B cell (primary cell): Measurements from ENCODE around the gene MYO9B. TPM values are rescaled to one million over a fixed set of nuclear protein-coding genes. Genes with fewer than 3 reads are reported as not detected.

Experiments used
- ATAC-seq: fragments of 200-7000 bp; cut with Tn5 transposase; one replicate; pipeline ENCODE4 v1.10.0; 2021; ENCODE audit warnings: low read depth, mild to moderate bottlenecking, moderate number of reproducible peaks, moderate library complexity
- CTCF ChIA-PET: fragments of 350-600 bp; sonication (Branson Sonifier 250); formaldehyde crosslinking; loops from one replicate; lab custom pipeline; 2021; ENCODE audit warnings: antibody characterized with exemption, inconsistent platforms; lab: Charles Lee
- POLR2A ChIA-PET: fragments of 350-600 bp; sonication (Branson Sonifier 250); formaldehyde crosslinking; loops from one replicate; lab custom pipeline; 2021; ENCODE audit warnings: antibody characterized with exemption; lab: Charles Lee
- DNase-seq: peaks from one replicate; pipeline ENCODE4 v3.0.0; 2013
- H2AFZ ChIP-seq: 2 replicates; pipeline ENCODE4 v1.6.1; 2012; ENCODE audit warnings: mild to moderate bottlenecking, low read depth, low read length; ENCODE audit not compliant: insufficient read depth, poor library complexity, severe bottlenecking
- H3K27ac ChIP-seq, 2 donors: 1 replicate in 1 of 2; 2 replicates in 1 of 2; pipeline ENCODE4 v1.5.1; 2012 to 2013; ENCODE audit warnings: low read length in 2 of 2, mild to moderate bottlenecking in 2 of 2, moderate library complexity in 1 of 2
- H3K27me3 ChIP-seq, 4 experiments: fragments of 200-600 bp in 1 of 4; sonication (generic) in 1 of 4; replicated peaks in 1 of 4; 1 replicate in 2 of 4; 2 replicates in 2 of 4; pipeline versions ENCODE4 v1.6.1 to v1.7.0; 2013 to 2016; ENCODE audit warnings: low read length in 3 of 4, mild to moderate bottlenecking in 2 of 4, mixed read lengths in 1 of 4, moderate library complexity in 1 of 4; ENCODE audit not compliant: insufficient read depth in 4 of 4, control insufficient read depth in 3 of 4; ENCODE audit errors: control extremely low read depth in 1 of 4
- H3K36me3 ChIP-seq, 2 experiments: replicated peaks in 1 of 2; 1 replicate in 1 of 2; 2 replicates in 1 of 2; pipeline versions ENCODE4 v1.6.1 to v1.7.1; 2013; ENCODE audit warnings: low read length in 1 of 2; ENCODE audit not compliant: insufficient read depth in 2 of 2, control insufficient read depth in 1 of 2; ENCODE audit errors: control extremely low read depth in 1 of 2, extremely low read depth in 1 of 2
- H3K4me1 ChIP-seq, 2 donors: fragments of 200-600 bp in 1 of 2; sonication (generic) in 1 of 2; 1 replicate in 1 of 2; 2 replicates in 1 of 2; pipeline versions ENCODE4 v1.5.1 to v1.6.1; 2013 to 2017; ENCODE audit warnings: low read length in 2 of 2; ENCODE audit not compliant: control insufficient read depth in 2 of 2, insufficient read depth in 2 of 2
- H3K4me2 ChIP-seq: replicated peaks from 2 replicates; pipeline ENCODE3; 2012; ENCODE audit warnings: mild to moderate bottlenecking, low read depth, low read length; ENCODE audit not compliant: poor library complexity, severe bottlenecking
- H3K4me3 ChIP-seq, 5 experiments: fragments of 200-600 bp in 1 of 5; sonication (generic) in 1 of 5; 1 replicate in 3 of 5; 2 replicates in 2 of 5; pipeline versions ENCODE4 v1.5.1 to v1.7.0; 2011 to 2016; ENCODE audit warnings: low read length in 4 of 5, mild to moderate bottlenecking in 4 of 5, low read depth in 2 of 5, control low read depth in 1 of 5, moderate library complexity in 1 of 5; ENCODE audit not compliant: insufficient read depth in 1 of 5; ENCODE audit errors: control extremely low read depth in 1 of 5, extremely low read depth in 1 of 5
- H3K79me2 ChIP-seq: fragments of 200-600 bp; sonication (generic); one replicate; pipeline ENCODE4 v1.6.0; 2016; ENCODE audit warnings: low read length; ENCODE audit not compliant: control insufficient read depth, insufficient read depth
- H3K9ac ChIP-seq: fragments of 200-600 bp; sonication (generic); 2 replicates; pipeline ENCODE4 v1.6.1; 2017; ENCODE audit warnings: mild to moderate bottlenecking, low read length, moderate library complexity
- H3K9me3 ChIP-seq, 3 donors: one replicate each; pipeline versions ENCODE4 v1.6.1 to v1.7.1; 2013; ENCODE audit warnings: low read length in 2 of 3; ENCODE audit not compliant: control insufficient read depth in 2 of 3, insufficient read depth in 1 of 3; ENCODE audit errors: control extremely low read depth in 1 of 3
- H4K20me1 ChIP-seq: 2 replicates; pipeline ENCODE4 v1.6.0; 2012; ENCODE audit warnings: mild to moderate bottlenecking, low read length; ENCODE audit not compliant: insufficient read depth, control insufficient read depth, poor library complexity, severe bottlenecking
- H3K27ac Mint-ChIP-seq: one replicate; pipeline ENCODE4 v1.8.0; 2021; ENCODE audit warnings: mixed read lengths
- H3K27me3 Mint-ChIP-seq: one replicate; pipeline ENCODE4 v1.8.0; 2021; ENCODE audit warnings: mixed read lengths
- H3K4me1 Mint-ChIP-seq: one replicate; pipeline ENCODE4 v1.8.0; 2021; ENCODE audit warnings: mixed read lengths
- H3K4me3 Mint-ChIP-seq: one replicate; pipeline ENCODE4 v1.8.0; 2021; ENCODE audit warnings: mixed read lengths
- H3K9me3 Mint-ChIP-seq: one replicate; pipeline ENCODE4 v1.8.0; 2022; ENCODE audit warnings: mixed read lengths; ENCODE audit not compliant: insufficient read depth
- EZH2 ChIP-seq: IDR thresholded peaks from 2 replicates; pipeline ENCODE4 v1.6.1; 2012; ENCODE audit warnings: borderline replicate concordance, low read depth, mild to moderate bottlenecking, moderate library complexity, low read length; ENCODE audit not compliant: insufficient read depth, poor library complexity, severe bottlenecking
- WGBS: methylation state at CpG from one replicate; pipeline ENCODE4 v1.1.5; 2013; ENCODE audit warnings: missing lambda C conversion rate; ENCODE audit not compliant: insufficient coverage; 5-methylcytosine and 5-hydroxymethylcytosine counted together
- intact Hi-C: fragments of 100-400 bp; cut with micrococcal nuclease; formaldehyde crosslinking; loops from one replicate; pipeline ENCODE4 v1.10.0; 2022
- polyA plus RNA-seq: library from polyadenylated mRNA; depleted of rRNA; stranded (reverse); fragments of >200 nt; gene quantifications from 2 replicates; pipeline ENCODE4 v1.2.3, GENCODE V29; 2012
- total RNA-seq, 2 donors: library from RNA; stranded (reverse); fragments of 120-200 nt in 1 of 2; gene quantifications; 1 replicate in 1 of 2; 2 replicates in 1 of 2; pipeline versions ENCODE4 v1.2.3 to v1.2.4, GENCODE V29; 2013 to 2022
- TF ChIP-seq, protein P1 (sequence below): fragments of 200-600 bp; IDR thresholded peaks from one replicate; pipeline ENCODE4 v1.8.0; 2022; ENCODE audit warnings: antibody characterized with exemption, mild to moderate bottlenecking

Gene MYO9B
- total and polyA plus RNA-seq, 2 donors (not counting 1 experiment from before 2014, with no cell fraction given) = 256 to 273 TPM

DNA sequence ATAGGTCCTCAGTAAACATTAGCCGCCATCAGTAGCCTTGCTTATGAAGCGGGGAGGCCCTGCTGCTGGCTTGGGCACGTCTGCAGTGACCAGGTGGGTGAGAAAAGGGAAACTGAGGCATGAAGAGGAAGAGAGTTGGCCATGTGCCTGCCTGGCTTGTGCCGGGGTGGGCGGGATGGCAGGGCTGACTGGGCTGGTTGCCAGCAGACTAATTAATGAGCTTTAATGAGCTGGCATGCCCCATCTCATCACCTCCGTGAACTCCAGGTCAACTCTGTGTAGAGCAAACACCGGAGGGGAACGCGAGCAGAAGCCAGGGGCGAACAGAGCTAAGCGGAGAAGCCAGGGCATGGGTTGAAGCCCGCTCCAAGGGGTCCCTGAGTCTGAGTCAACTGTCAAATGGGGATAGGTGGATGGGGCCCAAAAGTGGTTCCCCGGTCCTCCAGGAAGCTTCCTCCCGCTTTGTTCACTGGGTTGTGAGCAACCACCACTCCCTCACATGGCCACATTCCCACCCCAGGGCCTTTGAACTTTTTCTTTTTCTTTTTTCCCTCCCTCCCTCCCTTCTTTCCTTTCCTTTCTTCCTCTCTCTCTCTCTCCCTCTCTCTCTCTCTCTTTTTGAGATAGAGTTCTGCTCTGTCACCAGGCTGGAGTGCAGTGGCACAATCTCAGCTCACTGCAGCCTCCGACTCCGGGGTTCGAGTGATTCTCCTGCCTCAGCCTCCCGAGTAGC lies 161.4 kb downstream of the MYO9B start:
- Histone ChIP-seq H3K9ac (no peak overlapping the region), H3K4me1 (peaks cover 8 to 11% of the 10 kb centered on the region in 2 donors), H3K27ac (no peak overlapping the region), H3K79me2 (peaks cover 7% of the 10 kb centered on the region), H3K4me3 (no peak overlapping the region), H4K20me1 (no peaks in the 10 kb centered on the region), H3K36me3 (no peaks in the 10 kb centered on the region), H3K27me3 (no peaks in the 10 kb centered on the region), H3K4me2 (no peak overlapping the region), H2AFZ (no peak overlapping the region), H3K9me3 (peaks cover 0 to 5% (median 0%) of the 10 kb centered on the region in 3 donors)
- Mint-ChIP-seq H3K27ac (no peak overlapping the region), H3K4me3 (peak overlapping the region; percentile 12), H3K9me3 (no peaks in the 10 kb centered on the region), H3K4me1 (peaks cover 10% of the 10 kb centered on the region), H3K27me3 (no peaks in the 10 kb centered on the region)
- no peak for DNase-seq
- intact Hi-C loops = no loop called here
- ChIA-PET POLR2A (interaction anchor here (0.5 to 1.4 kb wide), 4 partner anchors 11 to 284 kb away, joined by 3 read pairs; partner anchors contain the start of gene OCEL1), CTCF (interaction anchor here (1.2 to 1.5 kb wide), 2 partner anchors 23 to 37 kb away, joined by 5 read pairs; no protein-coding TSS in a partner anchor)
- WGBS = 93% methylated on average over 13 of the region's 18 CpGs
- no peak for ATAC-seq
- TF ChIP-seq, protein P1, sequence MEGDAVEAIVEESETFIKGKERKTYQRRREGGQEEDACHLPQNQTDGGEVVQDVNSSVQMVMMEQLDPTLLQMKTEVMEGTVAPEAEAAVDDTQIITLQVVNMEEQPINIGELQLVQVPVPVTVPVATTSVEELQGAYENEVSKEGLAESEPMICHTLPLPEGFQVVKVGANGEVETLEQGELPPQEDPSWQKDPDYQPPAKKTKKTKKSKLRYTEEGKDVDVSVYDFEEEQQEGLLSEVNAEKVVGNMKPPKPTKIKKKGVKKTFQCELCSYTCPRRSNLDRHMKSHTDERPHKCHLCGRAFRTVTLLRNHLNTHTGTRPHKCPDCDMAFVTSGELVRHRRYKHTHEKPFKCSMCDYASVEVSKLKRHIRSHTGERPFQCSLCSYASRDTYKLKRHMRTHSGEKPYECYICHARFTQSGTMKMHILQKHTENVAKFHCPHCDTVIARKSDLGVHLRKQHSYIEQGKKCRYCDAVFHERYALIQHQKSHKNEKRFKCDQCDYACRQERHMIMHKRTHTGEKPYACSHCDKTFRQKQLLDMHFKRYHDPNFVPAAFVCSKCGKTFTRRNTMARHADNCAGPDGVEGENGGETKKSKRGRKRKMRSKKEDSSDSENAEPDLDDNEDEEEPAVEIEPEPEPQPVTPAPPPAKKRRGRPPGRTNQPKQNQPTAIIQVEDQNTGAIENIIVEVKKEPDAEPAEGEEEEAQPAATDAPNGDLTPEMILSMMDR = no peak
- no peak for TF ChIP-seq EZH2
